Thoracic aorta (tissue), 2 donors: Measurements from ENCODE around the gene TMEM181. TPM values are rescaled to one million over a fixed set of nuclear protein-coding genes. Genes with fewer than 3 reads are reported as not detected.

ENCODE experiments used
- ATAC-seq: fragments of 150-250 bp; one replicate; pipeline ENCODE4 v1.8.0; 2017; ENCODE audit warnings: low read depth; ENCODE audit not compliant: insufficient number of reproducible peaks, low FRiP score
- DNase-seq: peaks from one replicate; pipeline ENCODE4 v3.0.0-alpha.2; 2020; ENCODE audit warnings: low spot score
- H3K27ac ChIP-seq, 2 donors: fragments of 200-600 bp; sonication (generic); 1 replicate in 1 of 2; 2 replicates in 1 of 2; pipeline ENCODE4 v1.5.1; 2016; ENCODE audit warnings: mild to moderate bottlenecking in 2 of 2, moderate library complexity in 2 of 2
- H3K27me3 ChIP-seq: fragments of 200-600 bp; sonication (generic); replicated peaks from 2 replicates; pipeline ENCODE4 v1.6.0; 2016; ENCODE audit warnings: mild to moderate bottlenecking; ENCODE audit not compliant: insufficient read depth
- H3K36me3 ChIP-seq: fragments of 200-600 bp; sonication (generic); one replicate; pipeline ENCODE4 v1.5.1; 2016
- H3K4me1 ChIP-seq, 2 donors: fragments of 200-600 bp; sonication (generic); 1 replicate in 1 of 2; 2 replicates in 1 of 2; pipeline versions ENCODE4 v1.5.1 to v1.6.0; 2016; ENCODE audit warnings: low read depth in 2 of 2, mild to moderate bottlenecking in 1 of 2; ENCODE audit not compliant: control insufficient read depth in 1 of 2
- H3K4me3 ChIP-seq: fragments of 200-600 bp; sonication (generic); 2 replicates; pipeline ENCODE4 v1.5.1; 2016; ENCODE audit warnings: mild to moderate bottlenecking
- H3K9me3 ChIP-seq: fragments of 200-600 bp; sonication (generic); 2 replicates; pipeline ENCODE4 v1.5.1; 2016
- CTCF ChIP-seq: fragments of 200-600 bp; sonication (generic); IDR thresholded peaks from one replicate; pipeline ENCODE4 v1.5.1; 2019; ENCODE audit warnings: antibody characterized with exemption
- total RNA-seq, 2 donors: library from RNA; depleted of rRNA; stranded (reverse); fragments of >200 nt; gene quantifications; one replicate each; pipeline versions ENCODE4 v1.1.0 to v1.2.3, GENCODE V29; 2016

TMEM181 gene
- total RNA-seq, 2 donors from 2014 or later: 21.4 to 26.3 TPM

DNA sequence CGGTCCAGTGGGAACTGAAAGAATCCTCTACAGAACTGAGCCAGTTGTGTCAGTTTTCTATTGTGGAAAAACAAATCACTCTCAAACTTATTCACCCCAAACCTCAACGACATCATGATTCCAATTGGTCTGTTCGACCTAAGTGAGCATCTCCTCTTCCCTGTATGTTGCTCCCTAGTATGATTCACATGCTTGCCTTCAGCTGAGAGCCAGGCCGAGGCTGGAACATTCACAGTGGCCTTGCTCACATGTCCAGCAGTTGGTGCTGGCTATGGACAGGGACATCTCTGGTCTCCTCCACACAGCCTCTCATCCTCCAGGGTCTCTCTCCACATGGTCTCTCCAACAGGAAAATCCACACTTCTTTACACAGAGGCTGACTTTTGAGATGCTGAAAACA lies 28.3 kb upstream of the TMEM181 start:
- peaks cover 4 to 5% of the 10 kb centered on the region in 2 donors for H3K4me1 ChIP-seq
- TF ChIP-seq CTCF: no peak
- H3K4me3 ChIP-seq: no peak overlapping the region
- H3K27ac ChIP-seq: no peak overlapping the region
- no peaks in the 10 kb centered on the region for H3K36me3 ChIP-seq
- ATAC-seq (no peak), DNase-seq (no peak)
- H3K27me3 ChIP-seq: no peaks in the 10 kb centered on the region
- H3K9me3 ChIP-seq: peaks cover 6% of the 10 kb centered on the region

DNA sequence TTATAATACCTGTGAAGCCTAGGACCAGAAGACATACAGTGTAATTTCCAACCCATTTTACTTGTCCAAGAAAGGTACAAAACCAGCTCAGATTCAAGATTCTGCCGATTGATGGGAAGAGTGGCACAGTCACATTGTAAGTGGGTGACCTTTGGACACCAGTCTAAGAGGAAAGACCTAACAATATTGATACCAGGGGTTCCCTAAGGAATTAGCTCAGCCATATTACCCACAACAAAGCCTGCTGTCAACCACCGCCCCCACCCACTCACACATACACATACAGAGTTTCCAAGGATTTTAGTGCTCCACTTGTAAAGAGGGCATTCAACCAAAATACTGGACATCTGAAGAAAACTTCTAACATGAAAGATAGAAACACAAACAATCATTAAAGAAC lies 27.9 kb upstream of the TMEM181 start:
- H3K27me3 ChIP-seq: no peaks in the 10 kb centered on the region
- peaks cover 6% of the 10 kb centered on the region for H3K9me3 ChIP-seq
- TF ChIP-seq CTCF: no peak
- ATAC-seq: no peak
- no peak overlapping the region for H3K27ac ChIP-seq
- peaks cover 4 to 7% of the 10 kb centered on the region in 2 donors for H3K4me1 ChIP-seq
- H3K36me3 ChIP-seq: no peaks in the 10 kb centered on the region
- H3K4me3 ChIP-seq: no peak overlapping the region
- DNase-seq: no peak

DNA sequence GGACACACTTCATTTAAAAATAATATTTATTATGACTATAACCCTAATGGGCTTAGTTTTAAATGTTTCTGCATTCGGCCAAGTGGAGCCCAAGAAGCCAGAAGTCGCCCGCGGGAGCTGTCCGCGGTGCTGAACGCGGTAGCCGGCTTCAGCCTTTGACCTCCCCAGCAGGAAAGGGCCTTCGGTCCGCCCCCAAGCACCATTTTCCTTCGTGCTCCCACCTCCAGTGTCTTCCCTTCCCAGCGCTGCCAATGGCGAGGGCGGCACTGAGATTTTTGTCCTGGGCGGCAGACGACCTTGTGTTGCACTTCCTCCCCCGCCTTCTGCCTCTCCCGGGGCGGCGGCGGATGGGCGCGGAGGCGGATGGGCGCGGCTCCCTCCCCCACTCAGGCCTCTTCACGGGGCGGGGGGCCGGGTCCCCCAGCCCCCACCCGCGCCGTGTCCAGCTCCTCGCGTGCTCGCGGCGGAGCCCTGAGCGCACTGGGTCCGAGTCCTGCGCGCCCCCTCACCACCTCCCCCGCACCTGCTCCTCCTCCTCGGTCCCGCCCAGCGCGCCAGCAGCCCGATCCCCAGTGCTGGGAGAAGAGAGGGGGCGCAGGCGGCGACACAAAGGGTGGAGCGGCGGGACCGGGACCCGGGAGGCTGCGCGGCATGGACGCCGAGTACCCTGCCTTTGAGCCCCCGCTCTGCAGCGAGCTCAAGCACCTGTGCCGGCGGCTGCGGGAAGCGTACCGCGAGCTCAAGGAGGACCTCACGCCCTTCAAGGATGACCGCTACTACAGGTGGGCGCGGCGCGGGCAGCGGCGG lies 23.6 kb upstream of the TMEM181 start:
- Histone ChIP-seq H3K27ac (no peak overlapping the region), H3K27me3 (no peaks in the 10 kb centered on the region), H3K9me3 (no peaks in the 10 kb centered on the region), H3K36me3 (no peaks in the 10 kb centered on the region), H3K4me1 (peaks cover 4 to 13% of the 10 kb centered on the region in 2 donors), H3K4me3 (peak overlapping the region; percentile 70)
- ATAC-seq (no peak), DNase-seq (no peak)
- no peak for TF ChIP-seq CTCF

DNA sequence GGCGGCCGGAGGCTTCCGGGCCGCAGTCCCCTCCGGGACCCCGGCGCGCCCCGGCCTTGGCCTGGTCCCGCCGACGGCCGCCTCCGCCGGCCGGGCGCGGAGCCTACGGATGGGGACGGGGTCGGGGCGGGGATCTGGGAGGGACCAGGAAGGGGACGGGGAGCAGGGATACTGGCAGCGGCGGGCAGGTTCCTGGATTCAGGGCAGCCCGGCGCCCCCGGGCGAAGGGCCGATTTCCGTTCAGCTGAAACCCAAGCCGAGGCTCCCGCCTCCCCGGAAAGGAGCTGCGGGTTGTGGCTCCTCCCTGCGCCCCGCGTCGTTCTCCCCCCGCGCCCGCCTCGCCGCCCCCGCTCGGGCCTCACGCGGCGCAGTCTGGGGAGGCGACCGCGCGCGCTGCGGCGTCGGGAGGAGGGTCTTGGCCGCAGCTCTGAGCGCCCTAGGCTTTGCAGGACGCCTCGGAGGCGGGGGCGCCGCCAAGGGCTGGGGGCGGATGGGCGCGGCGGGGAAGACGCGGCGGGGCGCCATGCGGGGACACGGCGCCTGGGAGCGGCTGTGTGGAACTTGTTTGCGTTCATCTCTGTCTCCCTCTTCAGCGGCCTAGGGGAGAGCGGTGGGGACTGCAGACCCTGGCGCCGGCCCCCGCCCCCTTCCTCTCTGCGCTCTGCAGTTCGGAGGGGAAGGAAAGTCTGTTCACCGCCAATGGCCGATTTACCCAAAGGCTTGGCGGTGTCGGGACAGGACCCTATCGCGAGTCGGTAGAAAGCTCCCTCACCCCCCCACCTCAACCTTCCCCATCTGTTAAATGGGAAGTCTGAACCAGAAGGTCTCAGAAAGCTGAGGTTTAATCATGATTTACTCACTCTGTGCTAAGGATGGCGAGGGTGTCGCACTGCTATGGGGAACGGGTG lies 22.7 kb upstream of the TMEM181 start:
- ATAC-seq (no peak), DNase-seq (no peak)
- no peaks in the 10 kb centered on the region for H3K27me3 ChIP-seq

More for the DNA sequence above, 22.7 kb upstream of the TMEM181 start:
- Histone ChIP-seq H3K4me1 (peaks cover 4 to 13% of the 10 kb centered on the region in 2 donors), H3K9me3 (no peaks in the 10 kb centered on the region), H3K36me3 (no peaks in the 10 kb centered on the region), H3K27ac (no peak overlapping the region), H3K4me3 (peak overlapping the region; percentile 70)
- no peak for TF ChIP-seq CTCF
